Astrocyte of the spinal cord (primary cell): ENCODE results near the gene FLOT2.

Experiments used
- DNase-seq: peaks from one replicate; pipeline ENCODE4 v3.0.0; 2011; ENCODE audit warnings: low read depth, low spot score
- H3K4me3 ChIP-seq: 2 replicates; pipeline ENCODE4 v1.5.1; 2011; ENCODE audit warnings: low read depth, mild to moderate bottlenecking, low read length, moderate library complexity
- CTCF ChIP-seq: IDR thresholded peaks from 2 replicates; pipeline ENCODE4 v1.5.1; 2012; ENCODE audit warnings: low read depth, mild to moderate bottlenecking, low read length, inconsistent platforms
- in situ Hi-C: cut with HindIII; loops from 2 replicates; pipeline ENCODE4 v1.10.0; 2017; ENCODE audit warnings: low sequenced_read_pairs

The FLOT2 gene

GRCh38 chr17:28902819-28903545 lies 5.4 kb upstream of the FLOT2 start, which contains the start of gene DHRS13:
TSS of gene DHRS13 (minus strand) at chr17:28903079. CDS start at chr17:28902944, 135 bp downstream.
- in situ Hi-C loops: no loop called here
- DNase-seq: peak; percentile 82

GRCh38 chr17:28901866-28902818 lies 4.6 kb upstream of the FLOT2 start:
- H3K4me3 ChIP-seq: peak overlapping the region; percentile 46
- no peak for TF ChIP-seq CTCF
- in situ Hi-C loops: no loop called here
- no peak for DNase-seq

More at GRCh38 chr17:28902819-28903545, 5.4 kb upstream of the FLOT2 start, which contains the start of gene DHRS13:
- TF ChIP-seq CTCF: peak; percentile 72
- H3K4me3 ChIP-seq: peak within 1 kb of the TSS; percentile 46

- no peak for TF ChIP-seq CTCF
- H3K4me3 ChIP-seq: no peak overlapping the region
- in situ Hi-C loops: no loop called here
- no peak for DNase-seq
Observed at GRCh38 chr17:28900986-28901726, 3.6 kb upstream of the FLOT2 start.

- TF ChIP-seq CTCF: no peak
- in situ Hi-C loops: no loop called here
- no peak for DNase-seq
- no peak overlapping the region for H3K4me3 ChIP-seq
Observed at GRCh38 chr17:28899212-28899815, 1.8 kb upstream of the FLOT2 start.

- in situ Hi-C loops: no loop called here
- no peak for DNase-seq
- H3K4me3 ChIP-seq: no peak overlapping the region
- TF ChIP-seq CTCF: no peak
Observed at GRCh38 chr17:28898527-28898955, 1.0 kb upstream of the FLOT2 start.
